BE2C (cell line): ENCODE measurements around the gene KRT5. TPM values are rescaled to one million over a fixed set of nuclear protein-coding genes. Genes with fewer than 3 reads are reported as not detected.
A peak's percentile ranks its signal among the peaks of the same experiment; 100 is the strongest.

Experiments used
- DNase-seq: peaks from one replicate; pipeline ENCODE4 v3.0.0-alpha.2; 2020
- H3K27me3 ChIP-seq: fragments of 250-450 bp; sonication (Bioruptor Pico); 2 replicates; pipeline ENCODE4 v1.5.1; 2020; ENCODE audit warnings: mild to moderate bottlenecking
- H3K36me3 ChIP-seq: fragments of 250-450 bp; sonication (Bioruptor Pico); 2 replicates; pipeline ENCODE4 v1.5.1; 2020; ENCODE audit warnings: mild to moderate bottlenecking
- H3K4me1 ChIP-seq: fragments of 250-450 bp; sonication (Bioruptor Pico); 2 replicates; pipeline ENCODE4 v1.5.1; 2020
- H3K4me3 ChIP-seq: 2 replicates; pipeline ENCODE4 v1.5.1; 2011; ENCODE audit warnings: low read depth, low read length
- H3K9me3 ChIP-seq: fragments of 250-450 bp; sonication (Bioruptor Pico); 2 replicates; pipeline ENCODE4 v1.5.1; 2020
- CTCF ChIP-seq: IDR thresholded peaks from 2 replicates; pipeline ENCODE4 v1.5.1; 2012; ENCODE audit warnings: mild to moderate bottlenecking, low read depth, low read length
- polyA plus RNA-seq: library from polyadenylated mRNA; unstranded; fragments of >200 nt; gene quantifications from one replicate; pipeline ENCODE4 v1.2.1, GENCODE V29; 2012; ENCODE audit warnings: low read depth, missing spikeins; ENCODE audit not compliant: insufficient read length, insufficient read depth

Gene KRT5
- polyA plus RNA-seq: not detected

- TF ChIP-seq CTCF: no peak
- H3K9me3 ChIP-seq: no peaks in the 10 kb centered on the region
- H3K4me3 ChIP-seq: no peak within 1 kb of the TSS
- H3K36me3 ChIP-seq: no peaks in the 10 kb centered on the region
- peaks cover 29% of the 10 kb centered on the region for H3K27me3 ChIP-seq
- H3K4me1 ChIP-seq: no peaks in the 10 kb centered on the region
- no peak for DNase-seq
Measured at GRCh38 chr12:52519826-52520662, at the start of gene KRT5. KRT5 (minus strand) TSS chr12:52520394; CDS start chr12:52520296, 98 bp downstream.

- DNase-seq: no peak
- no peak overlapping the region for H3K4me3 ChIP-seq
- H3K36me3 ChIP-seq: no peaks in the 10 kb centered on the region
- TF ChIP-seq CTCF: no peak
- peaks cover 48% of the 10 kb centered on the region for H3K27me3 ChIP-seq
- H3K4me1 ChIP-seq: no peaks in the 10 kb centered on the region
- no peaks in the 10 kb centered on the region; the same call in 1 of the 2 replicates for H3K9me3 ChIP-seq
Measured at GRCh38 chr12:52568111-52568510, 47.9 kb upstream of the KRT5 start.

- DNase-seq: peak; percentile 28
- no peak for TF ChIP-seq CTCF
- Histone ChIP-seq H3K4me1 (no peaks in the 10 kb centered on the region), H3K4me3 (no peak overlapping the region), H3K36me3 (no peaks in the 10 kb centered on the region), H3K9me3 (no peaks in the 10 kb centered on the region; the same call in 1 of the 2 replicates), H3K27me3 (peaks cover 39% of the 10 kb centered on the region)
Measured at GRCh38 chr12:52566847-52567291, 46.7 kb upstream of the KRT5 start.

GRCh38 chr12:52564582-52564981 lies 44.4 kb upstream of the KRT5 start:
- no peak for DNase-seq

GRCh38 chr12:52561880-52562449 lies 41.8 kb upstream of the KRT5 start:
- DNase-seq: no peak
- Histone ChIP-seq H3K36me3 (no peaks in the 10 kb centered on the region), H3K4me1 (no peaks in the 10 kb centered on the region), H3K9me3 (no peaks in the 10 kb centered on the region; the same call in 1 of the 2 replicates), H3K27me3 (peaks cover 5% of the 10 kb centered on the region), H3K4me3 (no peak overlapping the region)
- TF ChIP-seq CTCF: peak; percentile 31

More at GRCh38 chr12:52564582-52564981, 44.4 kb upstream of the KRT5 start:
- TF ChIP-seq CTCF: no peak
- H3K9me3 ChIP-seq: no peaks in the 10 kb centered on the region; the same call in 1 of the 2 replicates
- peaks cover 16% of the 10 kb centered on the region for H3K27me3 ChIP-seq
- no peak overlapping the region for H3K4me3 ChIP-seq
- no peaks in the 10 kb centered on the region for H3K36me3 ChIP-seq
- H3K4me1 ChIP-seq: no peaks in the 10 kb centered on the region

GRCh38 chr12:52559979-52560378 lies 39.8 kb upstream of the KRT5 start:
- TF ChIP-seq CTCF: no peak
- Histone ChIP-seq H3K4me3 (no peak overlapping the region), H3K36me3 (no peaks in the 10 kb centered on the region), H3K9me3 (no peaks in the 10 kb centered on the region; the same call in 1 of the 2 replicates), H3K27me3 (peaks cover 14% of the 10 kb centered on the region), H3K4me1 (no peaks in the 10 kb centered on the region)
- DNase-seq: no peak
